ENCODE measurements around the gene DYNC1I2.

Gene DYNC1I2

GRCh38 chr2:171687287-171688128 is at the start of gene DYNC1I2:
Gene DYNC1I2, plus strand, starts transcription at chr2:171687469. Its CDS starts 2,687 bp downstream, at chr2:171690156.
- ATAC-seq (replicated peaks; ENCODE audit: extremely low read depth, poor library complexity, severe bottlenecking) (peak; percentile 78), DNase-seq (ENCODE audit: low spot score in 2 of 2) (peak; percentile 30 to 42)
- H3K4me3 Mint-ChIP-seq: peak within 1 kb of the TSS; percentile 90
- no peaks in the 10 kb centered on the region for H3K9me3 Mint-ChIP-seq
- H3K4me1 Mint-ChIP-seq: peaks cover 25% of the 10 kb centered on the region
- no peaks in the 10 kb centered on the region for H3K27me3 Mint-ChIP-seq
- peaks cover 26% of the 10 kb centered on the region for H3K36me3 Mint-ChIP-seq (ENCODE audit: insufficient read depth)
- peak within 1 kb of the TSS; percentile 88 for H3K27ac Mint-ChIP-seq (ENCODE audit: low read depth)

GRCh38 chr2:171651667-171652415 is 35.4 kb upstream of the DYNC1I2 start:
- Mint-ChIP-seq H3K36me3 (ENCODE audit: insufficient read depth) (peaks cover 2% of the 10 kb centered on the region), H3K9me3 (peaks cover 11% of the 10 kb centered on the region), H3K4me3 (no peak overlapping the region), H3K27me3 (peaks cover 83% of the 10 kb centered on the region), H3K27ac (ENCODE audit: low read depth) (no peak overlapping the region), H3K4me1 (no peaks in the 10 kb centered on the region)
- no peak for DNase-seq (ENCODE audit: low spot score in 2 of 2)
- no peak for ATAC-seq (replicated peaks; ENCODE audit: extremely low read depth, poor library complexity, severe bottlenecking)

- Mint-ChIP-seq H3K4me1 (no peaks in the 10 kb centered on the region), H3K36me3 (ENCODE audit: insufficient read depth) (peaks cover 2% of the 10 kb centered on the region), H3K27me3 (peaks cover 89% of the 10 kb centered on the region), H3K9me3 (peaks cover 11% of the 10 kb centered on the region), H3K4me3 (no peak overlapping the region), H3K27ac (ENCODE audit: low read depth) (no peak overlapping the region)
- ATAC-seq (replicated peaks; ENCODE audit: extremely low read depth, poor library complexity, severe bottlenecking) (no peak), DNase-seq (ENCODE audit: low spot score in 2 of 2) (no peak)
Observed at GRCh38 chr2:171652416-171652785, 34.9 kb upstream of the DYNC1I2 start.

- Mint-ChIP-seq H3K27me3 (peaks cover 80% of the 10 kb centered on the region), H3K9me3 (peaks cover 11% of the 10 kb centered on the region), H3K4me1 (no peaks in the 10 kb centered on the region), H3K4me3 (no peak overlapping the region), H3K27ac (ENCODE audit: low read depth) (no peak overlapping the region), H3K36me3 (ENCODE audit: insufficient read depth) (peaks cover 2% of the 10 kb centered on the region)
- DNase-seq (ENCODE audit: low spot score in 2 of 2): no peak
- no peak for ATAC-seq (replicated peaks; ENCODE audit: extremely low read depth, poor library complexity, severe bottlenecking)
Observed at GRCh38 chr2:171655586-171655985, 31.7 kb upstream of the DYNC1I2 start.

- no peaks in the 10 kb centered on the region for H3K9me3 Mint-ChIP-seq
- no peak overlapping the region for H3K27ac Mint-ChIP-seq (ENCODE audit: low read depth)
- peaks cover 54% of the 10 kb centered on the region for H3K27me3 Mint-ChIP-seq
- no peak for ATAC-seq (replicated peaks; ENCODE audit: extremely low read depth, poor library complexity, severe bottlenecking)
- no peak overlapping the region for H3K4me3 Mint-ChIP-seq
- no peaks in the 10 kb centered on the region for H3K36me3 Mint-ChIP-seq (ENCODE audit: insufficient read depth)
- no peaks in the 10 kb centered on the region for H3K4me1 Mint-ChIP-seq
- DNase-seq (ENCODE audit: low spot score in 2 of 2): no peak
Observed at GRCh38 chr2:171667041-171667440, 20.2 kb upstream of the DYNC1I2 start.

GRCh38 chr2:171668183-171668582 is 19.1 kb upstream of the DYNC1I2 start:
- no peak for DNase-seq (ENCODE audit: low spot score in 2 of 2)
- no peaks in the 10 kb centered on the region for H3K4me1 Mint-ChIP-seq
- H3K4me3 Mint-ChIP-seq: no peak overlapping the region
- H3K27me3 Mint-ChIP-seq: peaks cover 43% of the 10 kb centered on the region
- H3K27ac Mint-ChIP-seq (ENCODE audit: low read depth): no peak overlapping the region
- no peaks in the 10 kb centered on the region for H3K9me3 Mint-ChIP-seq
- no peaks in the 10 kb centered on the region for H3K36me3 Mint-ChIP-seq (ENCODE audit: insufficient read depth)
- ATAC-seq (replicated peaks; ENCODE audit: extremely low read depth, poor library complexity, severe bottlenecking): no peak

- H3K4me3 Mint-ChIP-seq: no peak overlapping the region
- no peaks in the 10 kb centered on the region for H3K36me3 Mint-ChIP-seq (ENCODE audit: insufficient read depth)
- no peak for DNase-seq (ENCODE audit: low spot score in 2 of 2)
- peaks cover 44% of the 10 kb centered on the region for H3K27me3 Mint-ChIP-seq
- H3K4me1 Mint-ChIP-seq: no peaks in the 10 kb centered on the region
- H3K9me3 Mint-ChIP-seq: no peaks in the 10 kb centered on the region
- no peak for ATAC-seq (replicated peaks; ENCODE audit: extremely low read depth, poor library complexity, severe bottlenecking)
- H3K27ac Mint-ChIP-seq (ENCODE audit: low read depth): no peak overlapping the region
Observed at GRCh38 chr2:171669121-171669520, 18.1 kb upstream of the DYNC1I2 start.

- no peaks in the 10 kb centered on the region for H3K9me3 Mint-ChIP-seq
- peaks cover 30% of the 10 kb centered on the region for H3K27me3 Mint-ChIP-seq
- H3K4me3 Mint-ChIP-seq: no peak overlapping the region
- H3K4me1 Mint-ChIP-seq: no peaks in the 10 kb centered on the region
- no peak overlapping the region for H3K27ac Mint-ChIP-seq (ENCODE audit: low read depth)
- DNase-seq (ENCODE audit: low spot score in 2 of 2) (no peak), ATAC-seq (replicated peaks; ENCODE audit: extremely low read depth, poor library complexity, severe bottlenecking) (no peak)
- H3K36me3 Mint-ChIP-seq (ENCODE audit: insufficient read depth): no peaks in the 10 kb centered on the region
Observed at GRCh38 chr2:171670655-171671054, 16.6 kb upstream of the DYNC1I2 start.

GRCh38 chr2:171671867-171672266 is 15.4 kb upstream of the DYNC1I2 start:
- H3K27ac Mint-ChIP-seq (ENCODE audit: low read depth): no peak overlapping the region

GRCh38 chr2:171673905-171674304 is 13.4 kb upstream of the DYNC1I2 start:
- H3K9me3 Mint-ChIP-seq: no peaks in the 10 kb centered on the region
- no peak overlapping the region for H3K27ac Mint-ChIP-seq (ENCODE audit: low read depth)
- H3K27me3 Mint-ChIP-seq: peaks cover 39% of the 10 kb centered on the region
- H3K36me3 Mint-ChIP-seq (ENCODE audit: insufficient read depth): no peaks in the 10 kb centered on the region
- DNase-seq (ENCODE audit: low spot score in 2 of 2) (no peak), ATAC-seq (replicated peaks; ENCODE audit: extremely low read depth, poor library complexity, severe bottlenecking) (no peak)
- H3K4me1 Mint-ChIP-seq: no peaks in the 10 kb centered on the region
- no peak overlapping the region for H3K4me3 Mint-ChIP-seq

More at GRCh38 chr2:171671867-171672266, 15.4 kb upstream of the DYNC1I2 start:
- Mint-ChIP-seq H3K36me3 (ENCODE audit: insufficient read depth) (no peaks in the 10 kb centered on the region), H3K9me3 (no peaks in the 10 kb centered on the region), H3K4me3 (no peak overlapping the region), H3K27me3 (peaks cover 29% of the 10 kb centered on the region), H3K4me1 (no peaks in the 10 kb centered on the region)
- no peak for ATAC-seq (replicated peaks; ENCODE audit: extremely low read depth, poor library complexity, severe bottlenecking)
- DNase-seq (ENCODE audit: low spot score in 2 of 2): no peak

- Mint-ChIP-seq H3K27me3 (peaks cover 38% of the 10 kb centered on the region), H3K36me3 (ENCODE audit: insufficient read depth) (no peaks in the 10 kb centered on the region), H3K9me3 (no peaks in the 10 kb centered on the region), H3K4me3 (no peak overlapping the region), H3K4me1 (no peaks in the 10 kb centered on the region), H3K27ac (ENCODE audit: low read depth) (no peak overlapping the region)
- DNase-seq (ENCODE audit: low spot score in 2 of 2) (no peak), ATAC-seq (replicated peaks; ENCODE audit: extremely low read depth, poor library complexity, severe bottlenecking) (no peak)
Observed at GRCh38 chr2:171675810-171676345, 11.4 kb upstream of the DYNC1I2 start.

GRCh38 chr2:171678619-171679018 is 8.7 kb upstream of the DYNC1I2 start:
- H3K4me3 Mint-ChIP-seq: no peak overlapping the region
- ATAC-seq (replicated peaks; ENCODE audit: extremely low read depth, poor library complexity, severe bottlenecking) (no peak), DNase-seq (ENCODE audit: low spot score in 2 of 2) (no peak)
- no peak overlapping the region for H3K27ac Mint-ChIP-seq (ENCODE audit: low read depth)
- no peaks in the 10 kb centered on the region for H3K36me3 Mint-ChIP-seq (ENCODE audit: insufficient read depth)
- peaks cover 25% of the 10 kb centered on the region for H3K27me3 Mint-ChIP-seq
- H3K4me1 Mint-ChIP-seq: no peaks in the 10 kb centered on the region
- H3K9me3 Mint-ChIP-seq: no peaks in the 10 kb centered on the region

GRCh38 chr2:171688129-171688465 is 828 bp downstream of the DYNC1I2 start:
- peaks cover 25% of the 10 kb centered on the region for H3K4me1 Mint-ChIP-seq
- H3K4me3 Mint-ChIP-seq: peak overlapping the region; percentile 90
- DNase-seq (ENCODE audit: low spot score in 2 of 2) (no peak), ATAC-seq (replicated peaks; ENCODE audit: extremely low read depth, poor library complexity, severe bottlenecking) (peak; percentile 38)
- peak overlapping the region; percentile 88 for H3K27ac Mint-ChIP-seq (ENCODE audit: low read depth)
- no peaks in the 10 kb centered on the region for H3K27me3 Mint-ChIP-seq
- peaks cover 26% of the 10 kb centered on the region for H3K36me3 Mint-ChIP-seq (ENCODE audit: insufficient read depth)
- H3K9me3 Mint-ChIP-seq: no peaks in the 10 kb centered on the region
